Astrocyte (in vitro differentiated cells and primary cell): ENCODE measurements around the gene GLTPD2. TPM values are rescaled to one million over a fixed set of nuclear protein-coding genes. Genes with fewer than 3 reads are reported as not detected.
A peak's percentile ranks its signal among the peaks of the same experiment; 100 is the strongest.

ENCODE experiments used
- DNase-seq: peaks from one replicate; pipeline ENCODE4 v3.0.0-alpha.2; 2010; ENCODE audit warnings: low read depth
- FAIRE-seq: peaks from 2 replicates; lab custom pipeline; 2011; peaks lifted over from hg19 to GRCh38; lab: Jason Lieb, UNC
- H2AFZ ChIP-seq: 2 replicates; pipeline ENCODE4 v1.6.0; 2012; ENCODE audit warnings: low read depth, low read length, inconsistent platforms
- H3K27ac ChIP-seq: 2 replicates; pipeline ENCODE4 v1.5.1; 2011; ENCODE audit warnings: low read depth, low read length, inconsistent platforms
- H3K27me3 ChIP-seq: 2 replicates; pipeline ENCODE4 v1.6.0; 2011; ENCODE audit warnings: low read length, inconsistent platforms; ENCODE audit not compliant: insufficient read depth
- H3K36me3 ChIP-seq: 2 replicates; pipeline ENCODE4 v1.5.1; 2011; ENCODE audit warnings: low read length, inconsistent platforms; ENCODE audit not compliant: insufficient read depth
- H3K4me1 ChIP-seq: 2 replicates; pipeline ENCODE4 v1.5.1; 2011; ENCODE audit warnings: low read length, inconsistent platforms; ENCODE audit not compliant: insufficient read depth
- H3K4me2 ChIP-seq: 2 replicates; pipeline ENCODE4 v1.6.0; 2012; ENCODE audit warnings: low read length, inconsistent platforms
- H3K4me3 ChIP-seq: 2 replicates; pipeline ENCODE4 v1.5.1; 2011; ENCODE audit warnings: low read depth, mild to moderate bottlenecking, low read length, inconsistent platforms; ENCODE audit not compliant: insufficient read depth
- H3K79me2 ChIP-seq: 2 replicates; pipeline ENCODE4 v1.6.0; 2012; ENCODE audit warnings: mild to moderate bottlenecking, low read length, inconsistent platforms; ENCODE audit not compliant: insufficient read depth
- H3K9ac ChIP-seq: 2 replicates; pipeline ENCODE4 v1.6.0; 2012; ENCODE audit warnings: mild to moderate bottlenecking, low read length, inconsistent platforms
- H3K9me3 ChIP-seq: 2 replicates; pipeline ENCODE4 v1.5.1; 2012; ENCODE audit warnings: low read depth, mild to moderate bottlenecking, low read length, inconsistent platforms; ENCODE audit not compliant: insufficient read depth
- H4K20me1 ChIP-seq: 2 replicates; pipeline ENCODE4 v1.6.0; 2012; ENCODE audit warnings: low read length, inconsistent platforms; ENCODE audit not compliant: insufficient read depth
- H3K27ac Mint-ChIP-seq: one replicate; pipeline ENCODE4 v1.8.0; 2021; ENCODE audit warnings: mild to moderate bottlenecking, mixed read lengths; ENCODE audit not compliant: unreplicated experiment
- H3K27me3 Mint-ChIP-seq: one replicate; pipeline ENCODE4 v1.8.0; 2021; ENCODE audit warnings: low read depth, mixed read lengths; ENCODE audit not compliant: unreplicated experiment
- H3K36me3 Mint-ChIP-seq: one replicate; pipeline ENCODE4 v1.8.0; 2021; ENCODE audit warnings: low read depth, mixed read lengths; ENCODE audit not compliant: unreplicated experiment
- H3K4me1 Mint-ChIP-seq: one replicate; pipeline ENCODE4 v1.8.0; 2021; ENCODE audit warnings: low read depth, mixed read lengths; ENCODE audit not compliant: unreplicated experiment
- H3K4me3 Mint-ChIP-seq: one replicate; pipeline ENCODE4 v1.8.0; 2021; ENCODE audit warnings: mild to moderate bottlenecking, moderate library complexity, mixed read lengths; ENCODE audit not compliant: unreplicated experiment
- H3K9me3 Mint-ChIP-seq: one replicate; pipeline ENCODE4 v1.8.0; 2021; ENCODE audit warnings: mild to moderate bottlenecking, mixed read lengths; ENCODE audit not compliant: unreplicated experiment
- EZH2 ChIP-seq: IDR thresholded peaks from 2 replicates; pipeline ENCODE4 v1.6.1; 2012; ENCODE audit warnings: mild to moderate bottlenecking, low read length, inconsistent platforms; ENCODE audit not compliant: insufficient read depth
- total RNA-seq: library from RNA; stranded (reverse); gene quantifications from 2 replicates; pipeline ENCODE4 v1.2.1, GENCODE V29; 2021
- TF ChIP-seq, protein P1 (sequence below): IDR thresholded peaks from 2 replicates; pipeline ENCODE4 v1.5.1; 2011; ENCODE audit warnings: low read depth, mild to moderate bottlenecking, inconsistent platforms, low read length, moderate library complexity; ENCODE audit not compliant: insufficient read depth

GLTPD2 gene
- total RNA-seq, 1 donor from 2014 or later = not detected

DNA sequence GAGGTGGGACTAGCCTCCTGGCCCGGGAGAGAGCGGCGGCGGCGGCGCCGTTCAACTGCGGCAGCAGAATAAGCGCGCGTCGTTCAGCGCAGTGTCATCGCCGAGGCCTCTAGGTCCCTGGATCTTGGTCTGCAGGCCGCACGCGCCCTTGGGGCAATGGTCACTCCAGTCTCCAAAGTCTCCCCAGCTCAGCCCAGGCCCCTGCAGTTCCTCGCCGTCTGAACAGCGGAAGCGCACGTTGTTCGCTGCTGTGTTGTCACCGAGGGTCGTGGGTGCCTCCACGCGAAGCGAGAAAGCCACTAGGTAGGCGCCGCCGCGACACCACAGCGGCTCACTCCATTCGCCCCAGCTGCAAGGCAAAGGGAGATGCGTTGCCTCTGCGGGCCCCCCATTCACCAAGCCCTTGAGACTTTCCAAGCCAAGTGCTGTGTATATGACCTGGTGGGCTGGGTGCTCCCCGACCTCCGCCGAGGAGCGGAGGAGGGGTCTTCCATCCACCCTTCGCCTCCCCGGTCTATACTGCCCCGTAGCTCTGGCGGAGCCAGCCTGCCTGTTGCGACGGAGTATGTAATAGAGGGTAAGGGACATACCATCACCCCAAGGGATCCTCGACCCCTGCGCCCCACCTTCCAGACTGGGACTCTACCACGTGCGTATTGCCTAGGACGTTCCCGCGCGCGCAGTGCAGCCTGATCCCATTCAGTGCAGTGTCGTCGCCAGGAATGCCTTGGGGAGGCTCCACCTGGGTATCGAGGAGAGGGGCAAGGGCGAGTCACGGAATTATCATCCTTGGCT is 3.3 kb upstream of the GLTPD2 start:
- no peak overlapping the region for H3K4me3 ChIP-seq
- peaks cover 40% of the 10 kb centered on the region for H3K27me3 ChIP-seq
- H3K4me2 ChIP-seq = peak overlapping the region; percentile 64

DNA sequence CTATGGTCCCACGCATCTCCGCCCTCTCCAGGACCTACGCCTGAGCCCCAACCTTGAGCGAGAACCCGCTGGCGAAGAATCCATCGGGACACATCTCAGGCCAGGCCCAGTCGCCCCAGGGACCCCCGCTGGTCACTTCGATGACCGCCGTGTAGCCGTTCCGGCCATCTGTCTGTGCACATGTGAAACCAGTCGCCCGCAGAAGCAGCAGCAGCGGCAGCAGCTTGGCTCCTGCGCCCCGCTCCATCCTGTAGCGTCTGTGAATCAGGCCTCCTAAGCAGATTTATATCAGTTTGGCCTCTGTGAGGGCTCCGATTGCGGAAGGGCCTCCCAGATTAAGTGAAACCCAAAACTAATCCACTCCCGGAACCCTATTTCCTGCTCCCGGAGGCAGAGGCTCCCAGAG is 2.7 kb upstream of the GLTPD2 start, which contains the start of gene VMO1:
VMO1 (minus strand) TSS at position 259 of the 406 bp plus-strand sequence; CDS start at position 247, 12 bp downstream.
- Histone ChIP-seq H2AFZ (peak within 1 kb of the TSS; percentile 52), H3K4me3 (no peak within 1 kb of the TSS), H3K9ac (no peak within 1 kb of the TSS), H4K20me1 (no peaks in the 10 kb centered on the region), H3K27ac (no peak within 1 kb of the TSS), H3K79me2 (no peaks in the 10 kb centered on the region), H3K36me3 (no peaks in the 10 kb centered on the region), H3K27me3 (peaks cover 40% of the 10 kb centered on the region), H3K4me1 (peaks cover 23% of the 10 kb centered on the region), H3K4me2 (peak within 1 kb of the TSS; percentile 68), H3K9me3 (no peaks in the 10 kb centered on the region)
- H3K4me1 Mint-ChIP-seq = no peaks in the 10 kb centered on the region
- no peak within 1 kb of the TSS for H3K27ac Mint-ChIP-seq
- TF ChIP-seq EZH2 = peak; percentile 50
- TF ChIP-seq, protein P1, sequence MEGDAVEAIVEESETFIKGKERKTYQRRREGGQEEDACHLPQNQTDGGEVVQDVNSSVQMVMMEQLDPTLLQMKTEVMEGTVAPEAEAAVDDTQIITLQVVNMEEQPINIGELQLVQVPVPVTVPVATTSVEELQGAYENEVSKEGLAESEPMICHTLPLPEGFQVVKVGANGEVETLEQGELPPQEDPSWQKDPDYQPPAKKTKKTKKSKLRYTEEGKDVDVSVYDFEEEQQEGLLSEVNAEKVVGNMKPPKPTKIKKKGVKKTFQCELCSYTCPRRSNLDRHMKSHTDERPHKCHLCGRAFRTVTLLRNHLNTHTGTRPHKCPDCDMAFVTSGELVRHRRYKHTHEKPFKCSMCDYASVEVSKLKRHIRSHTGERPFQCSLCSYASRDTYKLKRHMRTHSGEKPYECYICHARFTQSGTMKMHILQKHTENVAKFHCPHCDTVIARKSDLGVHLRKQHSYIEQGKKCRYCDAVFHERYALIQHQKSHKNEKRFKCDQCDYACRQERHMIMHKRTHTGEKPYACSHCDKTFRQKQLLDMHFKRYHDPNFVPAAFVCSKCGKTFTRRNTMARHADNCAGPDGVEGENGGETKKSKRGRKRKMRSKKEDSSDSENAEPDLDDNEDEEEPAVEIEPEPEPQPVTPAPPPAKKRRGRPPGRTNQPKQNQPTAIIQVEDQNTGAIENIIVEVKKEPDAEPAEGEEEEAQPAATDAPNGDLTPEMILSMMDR = no peak
- H3K27me3 Mint-ChIP-seq = peaks cover 13% of the 10 kb centered on the region
- DNase-seq (no peak), FAIRE-seq (no peak)
- no peaks in the 10 kb centered on the region for H3K36me3 Mint-ChIP-seq
- H3K4me3 Mint-ChIP-seq = no peak within 1 kb of the TSS
- no peaks in the 10 kb centered on the region for H3K9me3 Mint-ChIP-seq

More for the DNA sequence above, 3.3 kb upstream of the GLTPD2 start:
- TF ChIP-seq, protein P1 = no peak
- TF ChIP-seq EZH2 = peak; percentile 94
- no peaks in the 10 kb centered on the region for H3K9me3 ChIP-seq
- H3K4me1 Mint-ChIP-seq = no peaks in the 10 kb centered on the region
- DNase-seq (no peak), FAIRE-seq (no peak)
- no peaks in the 10 kb centered on the region for H3K79me2 ChIP-seq
- H2AFZ ChIP-seq = peak overlapping the region; percentile 52
- H3K9me3 Mint-ChIP-seq = no peaks in the 10 kb centered on the region
- H4K20me1 ChIP-seq = no peaks in the 10 kb centered on the region
- no peak overlapping the region for H3K27ac Mint-ChIP-seq
- H3K36me3 ChIP-seq = no peaks in the 10 kb centered on the region
- H3K4me3 Mint-ChIP-seq = no peak overlapping the region
- H3K4me1 ChIP-seq = peaks cover 20% of the 10 kb centered on the region
- peaks cover 16% of the 10 kb centered on the region for H3K27me3 Mint-ChIP-seq
- no peak overlapping the region for H3K27ac ChIP-seq
- no peak overlapping the region for H3K9ac ChIP-seq
- no peaks in the 10 kb centered on the region for H3K36me3 Mint-ChIP-seq

DNA sequence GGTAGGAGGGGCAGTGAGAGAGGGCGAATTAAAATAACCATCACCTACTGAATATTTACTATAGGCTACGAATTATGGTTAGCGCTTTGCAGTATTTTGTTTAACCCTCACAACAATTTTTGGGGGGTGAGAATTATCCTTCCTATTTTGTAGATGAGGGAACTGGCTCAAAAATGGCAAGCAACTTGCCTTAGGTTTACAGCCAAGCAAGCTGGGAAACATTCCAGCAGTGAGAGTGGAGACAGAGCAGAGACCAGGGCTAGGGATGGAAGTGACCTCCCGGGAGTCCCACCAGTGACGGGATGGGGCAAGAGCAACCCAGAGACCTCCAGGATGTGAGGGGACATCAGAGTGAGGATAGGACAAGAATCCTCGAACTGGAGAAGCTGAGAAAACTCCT is 2.2 kb upstream of the GLTPD2 start:
- H3K4me2 ChIP-seq = peak overlapping the region; percentile 64
- H3K4me1 ChIP-seq = peaks cover 23% of the 10 kb centered on the region
- H3K9me3 ChIP-seq = no peaks in the 10 kb centered on the region
- H3K27ac Mint-ChIP-seq = no peak overlapping the region
- no peak for DNase-seq
- TF ChIP-seq, protein P1 = no peak
- no peak for TF ChIP-seq EZH2
- H3K79me2 ChIP-seq = no peaks in the 10 kb centered on the region
- H3K4me1 Mint-ChIP-seq = no peaks in the 10 kb centered on the region
- H3K36me3 Mint-ChIP-seq = no peaks in the 10 kb centered on the region
- H4K20me1 ChIP-seq = no peaks in the 10 kb centered on the region
- no peaks in the 10 kb centered on the region for H3K9me3 Mint-ChIP-seq
- no peak overlapping the region for H3K4me3 ChIP-seq
- H3K27me3 ChIP-seq = peaks cover 40% of the 10 kb centered on the region
- H3K27me3 Mint-ChIP-seq = peaks cover 13% of the 10 kb centered on the region
- H3K36me3 ChIP-seq = no peaks in the 10 kb centered on the region
- no peak overlapping the region for H3K27ac ChIP-seq
- no peak overlapping the region for H3K4me3 Mint-ChIP-seq
- no peak overlapping the region for H3K9ac ChIP-seq
- no peak for FAIRE-seq
- H2AFZ ChIP-seq = no peak overlapping the region
